Breast epithelium (tissue), 4 donors: ENCODE results near the gene TSHZ1. TPM values are rescaled to one million over a fixed set of nuclear protein-coding genes. Genes with fewer than 3 reads are reported as not detected.

ENCODE experiments used
- DNase-seq, 2 donors: peaks; one replicate each; pipeline ENCODE4 v3.0.0-alpha.2; 2019; ENCODE audit warnings: low spot score in 2 of 2
- H3K27ac ChIP-seq, 2 donors: fragments of 200-600 bp; sonication (generic) in 1 of 2; one replicate each; pipeline ENCODE4 v1.5.1; 2016 to 2019; ENCODE audit warnings: mild to moderate bottlenecking in 1 of 2
- H3K27me3 ChIP-seq, 2 donors: fragments of 200-600 bp; sonication (generic) in 1 of 2; one replicate each; pipeline versions ENCODE4 v1.5.1 to v1.6.0; 2017 to 2019; ENCODE audit warnings: control low read depth in 1 of 2, mild to moderate bottlenecking in 1 of 2
- H3K36me3 ChIP-seq: fragments of 200-600 bp; one replicate; pipeline ENCODE4 v1.5.1; 2019
- H3K4me1 ChIP-seq, 2 donors: fragments of 200-600 bp; sonication (generic); one replicate each; pipeline ENCODE4 v1.5.1; 2016 to 2019; ENCODE audit warnings: control low read depth in 1 of 2
- H3K4me3 ChIP-seq, 3 donors: fragments of 200-600 bp; sonication (generic); 1 replicate in 2 of 3; 2 replicates in 1 of 3; pipeline ENCODE4 v1.5.1; 2016 to 2019; ENCODE audit warnings: mild to moderate bottlenecking in 3 of 3, moderate library complexity in 2 of 3
- H3K9me3 ChIP-seq, 2 donors: fragments of 200-600 bp; sonication (generic) in 1 of 2; one replicate each; pipeline ENCODE4 v1.5.1; 2016 to 2019; ENCODE audit warnings: control low read depth in 1 of 2
- POLR2A ChIP-seq: fragments of 450-650 bp; IDR thresholded peaks from one replicate; pipeline ENCODE4 v1.6.1; 2016; ENCODE audit warnings: antibody characterized with exemption, mild to moderate bottlenecking, moderate library complexity
- POLR2AphosphoS5 ChIP-seq, 3 donors: sonication (generic); formaldehyde crosslinking; IDR thresholded peaks; one replicate each; pipeline ENCODE4 v1.6.1; 2017; ENCODE audit warnings: antibody characterized with exemption in 3 of 3
- intact Hi-C: fragments of 100-400 bp; cut with DNase I; formaldehyde crosslinking; loops from one replicate; pipeline ENCODE4 v1.15.1; 2023; ENCODE audit warnings: low total_unique reads
- total RNA-seq, 3 donors: library from RNA; depleted of rRNA; stranded (reverse); fragments of >200 nt; gene quantifications; one replicate each; pipeline ENCODE4 v1.1.0, GENCODE V29; 2016
- TF ChIP-seq, protein P1 (sequence below), 3 donors: fragments of 450-650 bp; IDR thresholded peaks; one replicate each; pipeline ENCODE4 v1.5.1; 2016 to 2017; ENCODE audit warnings: antibody characterized with exemption in 3 of 3, mild to moderate bottlenecking in 3 of 3, moderate library complexity in 3 of 3

TSHZ1 gene
- total RNA-seq, 3 donors from 2014 or later = 12.3 to 18.3 (median 16.4) TPM

DNA sequence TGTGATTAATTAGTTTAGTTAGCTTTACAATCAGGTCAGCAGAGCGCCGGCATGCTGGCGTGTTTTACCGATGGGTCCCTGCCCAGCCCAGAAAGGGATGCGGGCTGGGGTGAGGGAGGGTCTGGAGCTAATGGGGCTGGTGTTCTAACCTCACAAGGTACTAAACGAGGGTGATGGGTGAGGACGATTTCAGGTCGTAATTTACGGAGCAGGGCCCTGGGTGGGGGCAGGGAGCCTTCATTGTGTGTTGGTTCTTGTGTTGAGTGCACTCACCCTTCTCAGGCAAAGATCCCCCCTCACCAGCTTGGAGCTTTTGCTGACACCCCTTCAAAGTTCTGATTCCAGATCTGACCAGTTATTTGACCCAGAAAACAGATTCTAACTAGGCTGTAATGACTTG, 41.2 kb upstream of the TSHZ1 start:
- intact Hi-C loops = no loop called here
- no peak overlapping the region for H3K4me3 ChIP-seq
- no peaks in the 10 kb centered on the region for H3K27me3 ChIP-seq
- no peaks in the 10 kb centered on the region for H3K36me3 ChIP-seq
- TF ChIP-seq, protein P1, sequence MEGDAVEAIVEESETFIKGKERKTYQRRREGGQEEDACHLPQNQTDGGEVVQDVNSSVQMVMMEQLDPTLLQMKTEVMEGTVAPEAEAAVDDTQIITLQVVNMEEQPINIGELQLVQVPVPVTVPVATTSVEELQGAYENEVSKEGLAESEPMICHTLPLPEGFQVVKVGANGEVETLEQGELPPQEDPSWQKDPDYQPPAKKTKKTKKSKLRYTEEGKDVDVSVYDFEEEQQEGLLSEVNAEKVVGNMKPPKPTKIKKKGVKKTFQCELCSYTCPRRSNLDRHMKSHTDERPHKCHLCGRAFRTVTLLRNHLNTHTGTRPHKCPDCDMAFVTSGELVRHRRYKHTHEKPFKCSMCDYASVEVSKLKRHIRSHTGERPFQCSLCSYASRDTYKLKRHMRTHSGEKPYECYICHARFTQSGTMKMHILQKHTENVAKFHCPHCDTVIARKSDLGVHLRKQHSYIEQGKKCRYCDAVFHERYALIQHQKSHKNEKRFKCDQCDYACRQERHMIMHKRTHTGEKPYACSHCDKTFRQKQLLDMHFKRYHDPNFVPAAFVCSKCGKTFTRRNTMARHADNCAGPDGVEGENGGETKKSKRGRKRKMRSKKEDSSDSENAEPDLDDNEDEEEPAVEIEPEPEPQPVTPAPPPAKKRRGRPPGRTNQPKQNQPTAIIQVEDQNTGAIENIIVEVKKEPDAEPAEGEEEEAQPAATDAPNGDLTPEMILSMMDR (IDR thresholded peaks at IDR 0.05) = no peak
- TF ChIP-seq POLR2A (no peak), POLR2AphosphoS5 (IDR thresholded peaks at IDR 0.05) (no peak)
- H3K4me1 ChIP-seq = no peaks in the 10 kb centered on the region
- H3K9me3 ChIP-seq = peaks cover 0 to 3% of the 10 kb centered on the region in 2 donors
- no peak for DNase-seq
- H3K27ac ChIP-seq = peak overlapping the region in 1 of 2 donors; percentile 75

DNA sequence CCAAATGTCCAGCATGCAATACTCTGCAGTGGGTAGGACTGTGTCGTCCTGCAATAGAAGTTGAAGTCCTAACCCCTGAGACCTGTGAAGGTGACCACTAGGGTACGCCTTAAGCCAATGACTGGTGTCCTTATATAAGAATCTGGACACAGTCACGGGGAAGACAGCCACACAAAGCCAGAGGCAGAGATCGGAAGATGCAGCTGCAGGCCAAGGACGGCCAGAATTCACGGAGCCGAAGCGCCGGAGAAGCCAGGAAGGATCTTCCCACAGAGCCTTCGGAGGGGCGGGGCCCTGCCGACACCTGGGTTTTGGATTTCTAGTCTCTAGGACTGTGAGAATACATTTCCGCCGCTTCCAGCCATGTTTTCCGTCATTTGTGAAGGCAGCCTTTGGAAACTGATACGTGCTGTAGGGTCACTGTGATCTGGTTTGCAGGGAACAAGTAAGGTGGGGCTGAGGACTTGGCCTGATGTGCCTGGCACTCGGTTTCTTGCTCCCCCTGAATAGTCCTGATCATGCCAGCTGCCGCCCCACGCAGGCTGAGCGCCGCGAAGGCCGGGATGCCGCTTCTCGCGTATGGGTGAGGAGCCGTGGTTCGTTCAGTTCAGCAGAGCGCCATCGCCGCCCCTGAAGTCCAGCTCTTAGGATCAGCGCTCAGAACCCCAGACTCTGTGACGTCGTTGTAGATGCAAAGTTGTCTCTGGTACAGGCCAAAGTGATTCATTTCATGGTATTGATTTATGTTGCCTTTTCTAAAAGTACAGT, 40.4 kb upstream of the TSHZ1 start:
- TF ChIP-seq POLR2A (no peak), POLR2AphosphoS5 (IDR thresholded peaks at IDR 0.05) (no peak)
- TF ChIP-seq, protein P1 (IDR thresholded peaks at IDR 0.05) = no peak
- H3K27me3 ChIP-seq = no peaks in the 10 kb centered on the region
- peaks cover 0 to 3% of the 10 kb centered on the region in 2 donors for H3K9me3 ChIP-seq
- peak overlapping the region in 1 of 3 donors; percentile 22 for H3K4me3 ChIP-seq
- DNase-seq = no peak
- no peaks in the 10 kb centered on the region for H3K4me1 ChIP-seq
- peak overlapping the region; percentile 21 to 75 for H3K27ac ChIP-seq
- no peaks in the 10 kb centered on the region for H3K36me3 ChIP-seq
- intact Hi-C loops = no loop called here

DNA sequence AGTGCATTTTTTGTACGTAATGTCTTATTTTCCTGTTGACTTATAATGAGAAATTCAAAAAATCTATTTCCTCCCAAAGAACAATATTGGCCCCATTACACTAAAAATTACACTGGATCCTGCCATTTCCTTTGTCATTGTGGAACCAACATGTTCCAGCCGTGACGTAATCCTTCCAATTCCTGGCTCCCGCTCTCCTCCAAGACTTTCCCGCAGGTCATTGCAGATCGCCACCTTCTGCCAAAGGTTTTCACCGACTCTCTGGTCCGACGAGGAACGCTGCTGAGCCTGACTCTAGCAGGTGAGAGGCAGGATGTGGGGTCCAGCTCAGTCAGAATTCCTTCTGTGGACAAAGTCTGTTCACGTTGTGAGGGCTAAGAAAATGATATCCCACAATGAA, 39.7 kb upstream of the TSHZ1 start:
- H3K9me3 ChIP-seq = peaks cover 0 to 3% of the 10 kb centered on the region in 2 donors
- no peak overlapping the region for H3K4me3 ChIP-seq
- TF ChIP-seq, protein P1 (IDR thresholded peaks at IDR 0.05) = no peak
- TF ChIP-seq POLR2A (no peak), POLR2AphosphoS5 (IDR thresholded peaks at IDR 0.05) (no peak)
- DNase-seq = no peak
- intact Hi-C loops = no loop called here
- no peaks in the 10 kb centered on the region for H3K36me3 ChIP-seq
- H3K27me3 ChIP-seq = no peaks in the 10 kb centered on the region
- H3K27ac ChIP-seq = peak overlapping the region in 1 of 2 donors; percentile 43
- no peaks in the 10 kb centered on the region for H3K4me1 ChIP-seq

DNA sequence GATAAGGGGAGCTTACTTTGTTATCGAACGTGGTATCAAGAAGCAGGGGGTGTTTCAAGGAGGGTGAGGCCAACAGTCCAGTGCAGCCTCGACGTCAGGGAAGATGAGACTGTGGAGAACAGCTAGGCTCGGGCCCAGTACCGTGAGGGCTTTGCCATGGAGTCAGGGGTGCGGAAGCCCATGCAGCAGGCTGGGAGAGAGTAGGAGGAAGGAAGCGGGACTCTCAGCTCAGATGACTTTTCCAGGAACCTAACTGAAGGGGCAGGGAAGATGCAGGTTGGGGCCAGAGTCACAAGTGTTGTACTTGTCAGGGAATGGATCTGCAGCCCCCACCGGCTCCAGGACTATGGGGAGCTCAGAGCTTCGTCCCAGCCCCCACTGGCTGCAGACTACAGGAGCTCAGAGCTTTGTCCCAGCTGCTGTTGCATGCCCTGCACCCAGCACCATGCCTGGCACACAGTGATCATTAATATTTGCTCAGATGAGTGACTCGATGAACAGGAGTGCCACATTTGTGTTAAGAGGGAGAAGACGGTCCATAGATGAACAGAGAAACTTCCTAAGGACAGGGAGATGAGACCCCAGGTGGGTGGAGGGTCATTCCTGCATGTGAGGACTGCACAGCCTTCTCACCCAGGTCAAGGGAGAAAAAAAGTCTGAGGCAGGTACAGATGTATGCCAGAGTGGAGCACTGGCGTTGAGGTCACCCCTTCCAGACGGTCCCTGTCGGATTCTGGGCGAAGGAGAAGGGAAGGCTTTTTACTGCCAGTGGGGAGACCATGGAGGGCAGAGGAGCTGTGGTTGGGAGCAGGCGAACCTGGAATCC, 38.1 kb upstream of the TSHZ1 start:
- Histone ChIP-seq H3K4me1 (no peaks in the 10 kb centered on the region), H3K9me3 (peaks cover 0 to 3% of the 10 kb centered on the region in 2 donors), H3K4me3 (no peak overlapping the region), H3K27me3 (no peaks in the 10 kb centered on the region), H3K36me3 (no peaks in the 10 kb centered on the region), H3K27ac (no peak overlapping the region)
- intact Hi-C loops = no loop called here
- no peak for TF ChIP-seq POLR2A
- TF ChIP-seq, protein P1 (IDR thresholded peaks at IDR 0.05) = no peak
- TF ChIP-seq POLR2AphosphoS5 (IDR thresholded peaks at IDR 0.05) = no peak
- DNase-seq = no peak

DNA sequence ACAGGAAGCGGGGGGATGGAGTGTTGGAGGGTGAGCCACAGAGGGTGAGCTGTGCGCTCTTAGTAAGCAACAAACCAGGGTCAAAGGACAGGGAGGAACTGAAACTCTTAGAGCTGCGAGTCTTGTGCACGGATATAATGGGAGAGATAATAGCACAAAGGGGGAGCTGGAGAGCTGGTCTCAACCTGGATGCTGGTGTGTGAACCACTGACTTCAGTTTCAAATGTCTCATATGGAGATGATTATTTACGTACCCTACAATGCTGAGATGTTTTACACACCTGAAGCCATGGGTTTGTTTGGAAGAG, 37.5 kb upstream of the TSHZ1 start:
- Histone ChIP-seq H3K27ac (no peak overlapping the region), H3K4me3 (no peak overlapping the region), H3K27me3 (no peaks in the 10 kb centered on the region), H3K4me1 (no peaks in the 10 kb centered on the region), H3K36me3 (no peaks in the 10 kb centered on the region), H3K9me3 (peaks cover 0 to 3% of the 10 kb centered on the region in 2 donors)
- no peak for DNase-seq
- TF ChIP-seq POLR2A = no peak
- no peak for TF ChIP-seq POLR2AphosphoS5 (IDR thresholded peaks at IDR 0.05)
- intact Hi-C loops = no loop called here
